WTC11 (cell line): ENCODE measurements around the gene IGFBP2.

Source experiments
- CTCF ChIP-seq: fragments of 200-600 bp; IDR thresholded peaks from 2 replicates; pipeline ENCODE4 v1.8.0; 2022; ENCODE audit warnings: antibody characterized with exemption
- GABPB1 ChIP-seq: sonication (generic); formaldehyde crosslinking; IDR thresholded peaks from 2 replicates; pipeline ENCODE4 v1.8.1; 2023; ENCODE audit warnings: mild to moderate bottlenecking, missing genetic modification reagents
- IRF1 ChIP-seq: sonication (generic); formaldehyde crosslinking; IDR thresholded peaks from 2 replicates; pipeline ENCODE4 v1.8.0; 2023; ENCODE audit warnings: missing genetic modification reagents
- MLX ChIP-seq: sonication (generic); formaldehyde crosslinking; IDR thresholded peaks from 2 replicates; pipeline ENCODE4 v1.8.1; 2023; ENCODE audit warnings: mild to moderate bottlenecking, missing genetic modification reagents, moderate library complexity
- ZNF423 ChIP-seq: fragments of 250-450 bp; sonication (Bioruptor Pico); IDR thresholded peaks from 2 replicates; pipeline ENCODE4 v2.1.2; 2022; ENCODE audit warnings: mild to moderate bottlenecking, moderate library complexity

GRCh38 chr2:216606551-216607276, 26.5 kb upstream of the IGFBP2 start:
- TF ChIP-seq ZNF423 (no peak; the same call in 1 of the 2 replicates), IRF1 (no peak), CTCF (no peak), GABPB1 (CRISPR knock-in tag) (no peak), MLX (CRISPR knock-in tag) (no peak)
